OCI-LY1 (cell line): ENCODE results near the gene IGFBPL1.

Source experiments
- CTCF ChIP-seq: fragments of 200-600 bp; sonication (generic), shearing (Covaris generic); IDR thresholded peaks from 2 replicates; pipeline ENCODE4 v1.5.1; 2017; ENCODE audit warnings: mild to moderate bottlenecking, antibody characterized with exemption, low read length, moderate library complexity, mixed read lengths
- EZH2 ChIP-seq: fragments of 200-600 bp; sonication (generic), shearing (Covaris generic); IDR thresholded peaks from 2 replicates; pipeline ENCODE4 v1.8.0; 2017; ENCODE audit warnings: borderline replicate concordance, mixed run types, mild to moderate bottlenecking, antibody characterized with exemption, low read length, moderate library complexity, mixed read lengths

DNA sequence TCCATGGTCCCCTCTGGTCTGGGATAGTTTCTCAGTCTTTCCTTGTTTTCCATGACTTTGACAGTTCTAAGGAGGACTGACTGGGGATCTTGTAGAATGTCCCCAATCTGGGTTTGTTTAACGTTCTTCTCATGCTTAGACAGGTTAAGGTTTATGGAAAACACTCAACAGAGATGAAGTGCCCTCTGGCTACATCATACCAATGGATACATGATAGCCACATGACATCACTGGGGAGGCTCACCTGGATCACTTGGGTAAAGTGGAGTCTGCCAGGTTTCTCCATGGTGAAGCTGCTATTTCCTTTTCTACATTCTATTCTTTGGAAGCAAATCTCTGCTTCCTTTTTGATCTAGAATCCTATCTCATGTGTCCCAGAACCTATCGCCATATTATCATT, 55.5 kb downstream of the IGFBPL1 start:
- no peak for TF ChIP-seq CTCF
- no peak for TF ChIP-seq EZH2
